ENCODE data around the gene BCAR1.

DNA sequence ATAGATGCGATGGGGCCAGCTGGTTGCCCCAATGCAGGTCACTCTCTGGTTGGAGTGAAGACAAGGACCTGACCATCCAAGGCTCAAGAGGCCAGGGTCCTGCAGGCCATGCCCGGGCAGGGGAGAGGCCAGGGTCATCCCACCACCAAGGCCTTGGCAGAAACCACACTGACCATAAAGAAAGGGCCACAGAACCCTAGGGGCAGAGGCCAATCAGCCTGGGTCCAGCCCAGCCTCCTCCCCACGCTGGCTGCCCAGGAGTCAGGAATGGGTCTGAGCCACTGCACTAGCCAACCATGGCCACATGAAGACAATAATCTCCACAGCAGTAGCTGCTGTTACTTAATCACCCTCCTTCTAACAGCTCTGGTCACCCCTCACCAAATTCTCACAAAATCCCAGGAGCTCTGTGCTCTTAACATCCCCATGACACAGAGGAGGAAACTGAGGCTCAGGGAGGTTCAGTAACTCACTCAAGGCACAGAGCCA lies 10.2 kb upstream of the BCAR1 start:
- TF ChIP-seq, protein P1, sequence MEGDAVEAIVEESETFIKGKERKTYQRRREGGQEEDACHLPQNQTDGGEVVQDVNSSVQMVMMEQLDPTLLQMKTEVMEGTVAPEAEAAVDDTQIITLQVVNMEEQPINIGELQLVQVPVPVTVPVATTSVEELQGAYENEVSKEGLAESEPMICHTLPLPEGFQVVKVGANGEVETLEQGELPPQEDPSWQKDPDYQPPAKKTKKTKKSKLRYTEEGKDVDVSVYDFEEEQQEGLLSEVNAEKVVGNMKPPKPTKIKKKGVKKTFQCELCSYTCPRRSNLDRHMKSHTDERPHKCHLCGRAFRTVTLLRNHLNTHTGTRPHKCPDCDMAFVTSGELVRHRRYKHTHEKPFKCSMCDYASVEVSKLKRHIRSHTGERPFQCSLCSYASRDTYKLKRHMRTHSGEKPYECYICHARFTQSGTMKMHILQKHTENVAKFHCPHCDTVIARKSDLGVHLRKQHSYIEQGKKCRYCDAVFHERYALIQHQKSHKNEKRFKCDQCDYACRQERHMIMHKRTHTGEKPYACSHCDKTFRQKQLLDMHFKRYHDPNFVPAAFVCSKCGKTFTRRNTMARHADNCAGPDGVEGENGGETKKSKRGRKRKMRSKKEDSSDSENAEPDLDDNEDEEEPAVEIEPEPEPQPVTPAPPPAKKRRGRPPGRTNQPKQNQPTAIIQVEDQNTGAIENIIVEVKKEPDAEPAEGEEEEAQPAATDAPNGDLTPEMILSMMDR (IDR thresholded peaks at IDR 0.05) = no peak
- TF ChIP-seq POLR2A (IDR thresholded peaks at IDR 0.05) (no peak), EP300 (IDR thresholded peaks at IDR 0.05) (no peak)
